Measurements from ENCODE around the gene ACTRT3.

GRCh38 chr3:169764882-169765612, 4.3 kb downstream of the ACTRT3 start, which contains the start of gene TERC:
- no peak for TF ChIP-seq CTCF (conservative IDR thresholded peaks at IDR 0.05 in 1 of 2, IDR thresholded peaks at IDR 0.05 in 1 of 2; ENCODE audit: low read depth in 1 of 2, low read length in 2 of 2)
- no peak for TF ChIP-seq EZH2 (IDR thresholded peaks at IDR 0.05; ENCODE audit: low read length, missing control alignments)

Data from fibroblast of lung (primary cell).